HEK293 (cell line): Measurements from ENCODE around the gene MYO1D.

Experiments
- CTCF ChIA-PET: fragments of 350-600 bp; formaldehyde crosslinking; extraction: SDS; loops from one replicate; lab custom pipeline; 2021; ENCODE audit warnings: antibody characterized with exemption; lab: Yijun Ruan, JAX
- POLR2A ChIA-PET: fragments of 300-600 bp; formaldehyde crosslinking; extraction: SDS; loops from one replicate; lab custom pipeline; 2020; ENCODE audit warnings: antibody characterized with exemption, inconsistent platforms; lab: Yijun Ruan, JAX
- H3K27ac ChIP-seq: fragments of 200-500 bp; sonication (Bioruptor generic); 2 replicates; pipeline ENCODE4 v1.5.1; 2014; ENCODE audit warnings: low read depth, low read length, control low read depth, inconsistent platforms; ENCODE audit errors: extremely low read depth
- H3K36me3 ChIP-seq, 2 experiments: fragments of 200-500 bp in 1 of 2; sonication (Bioruptor generic) in 1 of 2; 1 replicate in 1 of 2; 2 replicates in 1 of 2; pipeline ENCODE4 v1.5.1; 2014 to 2017; ENCODE audit warnings: inconsistent platforms in 2 of 2, low read length in 2 of 2; ENCODE audit not compliant: control insufficient read depth in 2 of 2, insufficient read depth in 1 of 2
- H3K4me1 ChIP-seq: fragments of 200-500 bp; sonication (Bioruptor generic); 2 replicates; pipeline ENCODE4 v1.5.1; 2014; ENCODE audit warnings: mild to moderate bottlenecking, low read length, inconsistent platforms; ENCODE audit not compliant: control insufficient read depth, insufficient read depth
- H3K4me3 ChIP-seq: 2 replicates; pipeline ENCODE4 v1.5.1; 2011; ENCODE audit warnings: low read depth, mild to moderate bottlenecking, control low read depth, low read length, moderate library complexity
- H3K9me3 ChIP-seq: fragments of 200-500 bp; sonication (Bioruptor generic); 2 replicates; pipeline ENCODE4 v1.5.1; 2014; ENCODE audit warnings: low read depth, low read length, inconsistent platforms; ENCODE audit not compliant: control insufficient read depth, insufficient read depth
- GFI1B ChIP-seq: fragments of 450-650 bp; formaldehyde crosslinking; IDR thresholded peaks from 2 replicates; pipeline ENCODE4 v1.5.1; 2016; ENCODE audit warnings: missing biosample characterization, missing genetic modification characterization
- GLI2 ChIP-seq: fragments of 450-650 bp; formaldehyde crosslinking; IDR thresholded peaks from 2 replicates; pipeline ENCODE4; 2017; ENCODE audit warnings: missing biosample characterization, missing genetic modification characterization, low read depth, borderline replicate concordance
- GLI4 ChIP-seq: fragments of 450-650 bp; formaldehyde crosslinking; IDR thresholded peaks from 2 replicates; pipeline ENCODE4 v1.5.1; 2016; ENCODE audit warnings: missing biosample characterization, missing genetic modification characterization
- REPIN1 ChIP-seq: fragments of 450-650 bp; formaldehyde crosslinking; IDR thresholded peaks from 2 replicates; pipeline ENCODE4 v1.5.1; 2017; ENCODE audit warnings: missing biosample characterization, missing genetic modification characterization, low read depth
- SP7 ChIP-seq: fragments of 450-650 bp; formaldehyde crosslinking; IDR thresholded peaks from 2 replicates; pipeline ENCODE4 v1.5.1; 2016; ENCODE audit warnings: missing biosample characterization, missing genetic modification characterization
- ZIC2 ChIP-seq: fragments of 450-650 bp; formaldehyde crosslinking; IDR thresholded peaks from 2 replicates; pipeline ENCODE4 v1.5.1; 2016; ENCODE audit warnings: missing biosample characterization, missing genetic modification characterization
- ZNF10 ChIP-seq: fragments of 450-650 bp; formaldehyde crosslinking; IDR thresholded peaks from 2 replicates; pipeline ENCODE4 v1.5.1; 2017; ENCODE audit warnings: missing biosample characterization, missing genetic modification characterization
- ZNF16 ChIP-seq: fragments of 450-650 bp; formaldehyde crosslinking; IDR thresholded peaks from 2 replicates; pipeline ENCODE4 v1.5.1; 2016; ENCODE audit warnings: low read depth, missing biosample characterization, missing genetic modification characterization
- ZNF202 ChIP-seq: fragments of 450-650 bp; formaldehyde crosslinking; IDR thresholded peaks from 2 replicates; pipeline ENCODE4 v1.5.1; 2016; ENCODE audit warnings: missing biosample characterization, missing genetic modification characterization, borderline replicate concordance
- ZNF24 ChIP-seq: fragments of 450-650 bp; formaldehyde crosslinking; IDR thresholded peaks from 2 replicates; pipeline ENCODE4 v1.5.1; 2016; ENCODE audit warnings: missing biosample characterization, missing genetic modification characterization
- ZNF266 ChIP-seq: fragments of 450-650 bp; formaldehyde crosslinking; IDR thresholded peaks from 2 replicates; pipeline ENCODE4 v1.5.1; 2016; ENCODE audit warnings: missing biosample characterization, missing genetic modification characterization, low read depth
- ZNF274 ChIP-seq, 2 experiments: fragments of 200-500 bp in 1 of 2; fragments of 450-650 bp in 1 of 2; sonication (Bioruptor generic) in 1 of 2; formaldehyde crosslinking in 1 of 2; IDR thresholded peaks; 2 replicates each; pipeline versions ENCODE4 v1.5.1 to v1.6.1; 2014 to 2016; ENCODE audit warnings: borderline replicate concordance in 1 of 2, inconsistent platforms in 1 of 2, low read length in 1 of 2, missing biosample characterization in 1 of 2, missing genetic modification characterization in 1 of 2
- ZNF341 ChIP-seq: fragments of 450-650 bp; formaldehyde crosslinking; IDR thresholded peaks from 2 replicates; pipeline ENCODE4; 2016; ENCODE audit warnings: low read depth, missing biosample characterization, missing genetic modification characterization
- ZNF350 ChIP-seq: fragments of 450-650 bp; formaldehyde crosslinking; IDR thresholded peaks from 2 replicates; pipeline ENCODE4 v1.5.0; 2017; ENCODE audit warnings: missing biosample characterization, mild to moderate bottlenecking, missing genetic modification characterization
- ZNF354C ChIP-seq: fragments of 450-650 bp; formaldehyde crosslinking; IDR thresholded peaks from 2 replicates; pipeline ENCODE4 v1.5.1; 2016; ENCODE audit warnings: missing biosample characterization, missing genetic modification characterization, low read depth, borderline replicate concordance
- ZNF560 ChIP-seq: fragments of 450-650 bp; formaldehyde crosslinking; IDR thresholded peaks from 2 replicates; pipeline ENCODE4 v1.5.1; 2017; ENCODE audit warnings: missing biosample characterization, missing genetic modification characterization, borderline replicate concordance
- ZNF629 ChIP-seq: fragments of 450-650 bp; formaldehyde crosslinking; IDR thresholded peaks from 2 replicates; pipeline ENCODE4 v1.5.1; 2017; ENCODE audit warnings: missing biosample characterization, missing genetic modification characterization
- ZNF830 ChIP-seq: fragments of 450-650 bp; IDR thresholded peaks from 2 replicates; pipeline ENCODE4 v1.5.0; 2018; ENCODE audit warnings: missing biosample characterization, missing genetic modification characterization, low read depth, mild to moderate bottlenecking, moderate library complexity
- TF ChIP-seq, protein P1 (sequence below): fragments of 450-650 bp; formaldehyde crosslinking; IDR thresholded peaks from 2 replicates; pipeline ENCODE4 v1.5.1; 2016; ENCODE audit warnings: missing biosample characterization, missing genetic modification characterization
- TF ChIP-seq, protein P2 (sequence below): fragments of 450-650 bp; IDR thresholded peaks from 2 replicates; pipeline ENCODE4 v1.5.1; 2018; ENCODE audit warnings: missing biosample characterization, missing genetic modification characterization
- TF ChIP-seq, protein P3 (sequence below): fragments of 450-650 bp; formaldehyde crosslinking; IDR thresholded peaks from 2 replicates; pipeline ENCODE4 v1.5.1; 2016; ENCODE audit warnings: missing biosample characterization, missing genetic modification characterization

Gene MYO1D

DNA sequence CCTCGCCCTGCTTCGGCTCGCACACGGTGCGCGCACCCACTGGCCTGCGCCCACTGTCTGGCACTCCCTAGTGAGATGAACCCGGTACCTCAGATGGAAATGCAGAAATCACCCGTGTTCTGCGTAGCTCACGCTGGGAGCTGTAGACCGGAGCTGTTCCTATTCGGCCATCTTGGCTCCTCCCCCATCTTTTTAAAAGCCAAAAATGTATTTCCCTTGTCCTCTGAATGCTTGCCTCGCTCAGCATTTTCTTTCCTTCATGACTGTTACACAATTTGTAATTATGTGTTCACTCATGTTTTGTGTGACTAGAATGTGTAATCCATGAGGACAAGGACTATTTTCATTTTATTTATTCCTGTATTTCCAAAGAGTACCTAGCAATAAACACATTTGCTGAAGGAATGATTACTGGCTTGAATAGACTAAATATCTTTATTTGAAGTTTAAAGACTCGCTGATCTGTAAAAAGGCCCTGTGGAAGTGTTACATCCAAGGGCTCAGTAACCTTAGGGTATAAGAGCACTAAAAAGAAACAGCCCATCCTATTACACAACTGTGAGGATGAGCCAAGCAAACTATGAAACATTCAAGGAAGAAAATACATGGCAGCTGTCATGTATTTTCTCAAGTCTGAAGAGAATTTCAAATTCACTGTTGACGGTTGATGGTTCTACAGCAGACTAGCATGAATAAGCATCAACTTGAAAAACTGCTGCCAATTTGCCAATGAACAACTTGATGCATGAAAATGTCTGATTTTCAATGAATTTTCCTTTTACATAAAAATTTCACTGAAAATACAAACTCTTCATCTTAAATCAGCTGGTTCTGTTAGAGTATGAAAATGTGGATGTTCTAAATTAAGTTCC is 192.6 kb downstream of the MYO1D start:
- no peak overlapping the region for H3K27ac ChIP-seq
- POLR2A ChIA-PET: no interaction called here

DNA sequence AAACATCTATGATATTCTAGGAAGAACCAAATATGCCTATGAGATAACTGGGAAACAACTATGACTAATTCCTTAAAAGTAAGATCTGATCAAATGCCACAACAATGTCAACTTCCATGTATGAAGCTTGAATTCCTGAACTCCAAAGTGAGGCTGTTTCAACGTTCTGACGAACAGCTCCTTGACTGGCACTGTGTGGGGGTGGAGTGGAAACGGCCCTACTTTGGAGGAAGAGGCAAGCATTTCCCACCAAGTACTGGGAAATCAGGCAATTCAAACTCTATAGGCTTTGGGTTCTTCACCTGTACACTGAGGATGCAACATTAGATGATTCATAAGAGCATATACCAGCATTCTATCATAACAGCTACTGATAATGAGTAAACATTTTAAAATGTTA is 203.0 kb downstream of the MYO1D start:
- ChIA-PET CTCF (interaction anchor here (0.6 to 3.5 kb wide), 5 partner anchors 9 to 1687 kb away, joined by 3 to 23 read pairs (median 3); no protein-coding TSS in a partner anchor), POLR2A (interaction anchor here (0.6 kb wide), 2 partner anchors 12 to 288 kb away, joined by 4 read pairs; no protein-coding TSS in a partner anchor)

More for the DNA sequence above, 192.6 kb downstream of the MYO1D start:
- CTCF ChIA-PET: interaction anchor here (0.7 to 1.2 kb wide), 2 partner anchors 10 to 166 kb away, joined by 4 to 7 read pairs; no protein-coding TSS in a partner anchor
- Histone ChIP-seq H3K9me3 (no peaks in the 10 kb centered on the region), H3K4me1 (no peaks in the 10 kb centered on the region), H3K4me3 (no peak overlapping the region), H3K36me3 (no peaks in the 10 kb centered on the region)
- TF ChIP-seq GLI4 (tag by site-specific recombination) (no peak), GLI2 (no peak), ZNF350 (tag by site-specific recombination) (no peak), ZNF830 (tag by site-specific recombination) (no peak), ZIC2 (tag by site-specific recombination) (no peak), GFI1B (tag by site-specific recombination) (no peak), ZNF560 (tag by site-specific recombination) (no peak), SP7 (tag by site-specific recombination) (no peak), ZNF629 (tag by site-specific recombination) (no peak), ZNF202 (no peak), ZNF266 (tag by site-specific recombination) (no peak), ZNF10 (no peak), ZNF24 (tag by site-specific recombination) (no peak), ZNF274 (IDR thresholded peaks at IDR 0.05; ENCODE audit: low read length) (no peak), ZNF274 (tag by site-specific recombination; IDR thresholded peaks at IDR 0.05; ENCODE audit: borderline replicate concordance) (no peak), REPIN1 (tag by site-specific recombination) (no peak), ZNF16 (tag by site-specific recombination) (no peak)
- TF ChIP-seq, protein P1, sequence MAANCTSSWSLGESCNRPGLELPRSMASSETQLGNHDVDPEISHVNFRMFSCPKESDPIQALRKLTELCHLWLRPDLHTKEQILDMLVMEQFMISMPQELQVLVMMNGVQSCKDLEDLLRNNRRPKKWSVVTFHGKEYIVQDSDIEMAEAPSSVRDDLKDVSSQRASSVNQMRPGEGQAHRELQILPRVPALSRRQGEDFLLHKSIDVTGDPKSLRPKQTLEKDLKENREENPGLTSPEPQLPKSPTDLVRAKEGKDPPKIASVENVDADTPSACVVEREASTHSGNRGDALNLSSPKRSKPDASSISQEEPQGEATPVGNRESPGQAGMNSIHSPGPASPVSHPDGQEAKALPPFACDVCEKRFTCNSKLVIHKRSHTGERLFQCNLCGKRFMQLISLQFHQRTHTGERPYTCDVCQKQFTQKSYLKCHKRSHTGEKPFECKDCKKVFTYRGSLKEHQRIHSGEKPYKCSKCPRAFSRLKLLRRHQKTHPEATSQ (tag by site-specific recombination): no peak
- TF ChIP-seq, protein P2, sequence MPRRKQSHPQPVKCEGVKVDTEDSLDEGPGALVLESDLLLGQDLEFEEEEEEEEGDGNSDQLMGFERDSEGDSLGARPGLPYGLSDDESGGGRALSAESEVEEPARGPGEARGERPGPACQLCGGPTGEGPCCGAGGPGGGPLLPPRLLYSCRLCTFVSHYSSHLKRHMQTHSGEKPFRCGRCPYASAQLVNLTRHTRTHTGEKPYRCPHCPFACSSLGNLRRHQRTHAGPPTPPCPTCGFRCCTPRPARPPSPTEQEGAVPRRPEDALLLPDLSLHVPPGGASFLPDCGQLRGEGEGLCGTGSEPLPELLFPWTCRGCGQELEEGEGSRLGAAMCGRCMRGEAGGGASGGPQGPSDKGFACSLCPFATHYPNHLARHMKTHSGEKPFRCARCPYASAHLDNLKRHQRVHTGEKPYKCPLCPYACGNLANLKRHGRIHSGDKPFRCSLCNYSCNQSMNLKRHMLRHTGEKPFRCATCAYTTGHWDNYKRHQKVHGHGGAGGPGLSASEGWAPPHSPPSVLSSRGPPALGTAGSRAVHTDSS: no peak
- TF ChIP-seq, protein P3, sequence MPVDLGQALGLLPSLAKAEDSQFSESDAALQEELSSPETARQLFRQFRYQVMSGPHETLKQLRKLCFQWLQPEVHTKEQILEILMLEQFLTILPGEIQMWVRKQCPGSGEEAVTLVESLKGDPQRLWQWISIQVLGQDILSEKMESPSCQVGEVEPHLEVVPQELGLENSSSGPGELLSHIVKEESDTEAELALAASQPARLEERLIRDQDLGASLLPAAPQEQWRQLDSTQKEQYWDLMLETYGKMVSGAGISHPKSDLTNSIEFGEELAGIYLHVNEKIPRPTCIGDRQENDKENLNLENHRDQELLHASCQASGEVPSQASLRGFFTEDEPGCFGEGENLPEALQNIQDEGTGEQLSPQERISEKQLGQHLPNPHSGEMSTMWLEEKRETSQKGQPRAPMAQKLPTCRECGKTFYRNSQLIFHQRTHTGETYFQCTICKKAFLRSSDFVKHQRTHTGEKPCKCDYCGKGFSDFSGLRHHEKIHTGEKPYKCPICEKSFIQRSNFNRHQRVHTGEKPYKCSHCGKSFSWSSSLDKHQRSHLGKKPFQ (tag by site-specific recombination): no peak

More for the DNA sequence above, 203.0 kb downstream of the MYO1D start:
- TF ChIP-seq ZNF341 (tag by site-specific recombination) (no peak), ZNF354C (tag by site-specific recombination) (no peak)
- TF ChIP-seq, all 188 proteins: peak for 0
- H3K4me1 ChIP-seq: no peaks in the 10 kb centered on the region
- no peak overlapping the region for H3K4me3 ChIP-seq
- H3K27ac ChIP-seq: no peak overlapping the region
- peaks cover 0 to 4% of the 10 kb centered on the region in 2 experiments; a peak in 1 of 3 replicates for H3K36me3 ChIP-seq
- H3K9me3 ChIP-seq: no peaks in the 10 kb centered on the region
